ENCODE data around the gene MAN2B1. TPM values are rescaled to one million over a fixed set of nuclear protein-coding genes. Genes with fewer than 3 reads are reported as not detected.

The MAN2B1 gene
- total RNA-seq, 1 donor from 2014 or later: 36.3 TPM

DNA sequence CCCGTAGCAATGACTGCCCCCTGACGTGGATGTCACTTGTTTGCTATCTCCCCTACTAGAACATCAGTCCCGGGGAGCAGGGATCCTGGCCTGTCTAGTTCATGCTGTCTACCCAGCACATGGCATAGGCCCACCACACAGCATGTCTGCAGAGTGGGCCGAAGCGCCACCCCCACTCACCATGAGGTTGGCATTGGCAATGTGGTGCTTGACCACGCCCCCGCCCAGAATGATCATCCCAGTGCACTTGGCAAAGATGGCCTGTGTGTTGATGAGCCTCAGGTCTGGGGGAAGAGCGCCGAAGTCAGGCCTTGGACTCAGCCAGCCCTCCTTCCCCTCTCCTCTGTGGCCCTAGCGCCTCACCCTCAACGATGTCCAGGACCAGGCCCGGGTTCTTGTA lies 10.4 kb upstream of the MAN2B1 start:
- Histone ChIP-seq H3K27ac (no peak overlapping the region), H3K4me1 (peaks cover 0 to 9% of the 10 kb centered on the region in 2 donors), H3K9me3 (no peaks in the 10 kb centered on the region), H3K27me3 (no peaks in the 10 kb centered on the region), H3K36me3 (peaks cover 55 to 76% of the 10 kb centered on the region in 2 donors), H3K4me3 (no peak overlapping the region)
- intact Hi-C loops (cut with DNase I): loop anchor here (2.0 to 10.0 kb wide), 2 partner anchors 170 to 622 kb away; partner anchors contain the start of gene ZNF878
- TF ChIP-seq, protein P1, sequence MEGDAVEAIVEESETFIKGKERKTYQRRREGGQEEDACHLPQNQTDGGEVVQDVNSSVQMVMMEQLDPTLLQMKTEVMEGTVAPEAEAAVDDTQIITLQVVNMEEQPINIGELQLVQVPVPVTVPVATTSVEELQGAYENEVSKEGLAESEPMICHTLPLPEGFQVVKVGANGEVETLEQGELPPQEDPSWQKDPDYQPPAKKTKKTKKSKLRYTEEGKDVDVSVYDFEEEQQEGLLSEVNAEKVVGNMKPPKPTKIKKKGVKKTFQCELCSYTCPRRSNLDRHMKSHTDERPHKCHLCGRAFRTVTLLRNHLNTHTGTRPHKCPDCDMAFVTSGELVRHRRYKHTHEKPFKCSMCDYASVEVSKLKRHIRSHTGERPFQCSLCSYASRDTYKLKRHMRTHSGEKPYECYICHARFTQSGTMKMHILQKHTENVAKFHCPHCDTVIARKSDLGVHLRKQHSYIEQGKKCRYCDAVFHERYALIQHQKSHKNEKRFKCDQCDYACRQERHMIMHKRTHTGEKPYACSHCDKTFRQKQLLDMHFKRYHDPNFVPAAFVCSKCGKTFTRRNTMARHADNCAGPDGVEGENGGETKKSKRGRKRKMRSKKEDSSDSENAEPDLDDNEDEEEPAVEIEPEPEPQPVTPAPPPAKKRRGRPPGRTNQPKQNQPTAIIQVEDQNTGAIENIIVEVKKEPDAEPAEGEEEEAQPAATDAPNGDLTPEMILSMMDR (IDR thresholded peaks at IDR 0.05): no peak
- no peak for DNase-seq (ENCODE audit: low spot score in 2 of 2)

GRCh38 chr19:12676384-12676792 lies 9.8 kb upstream of the MAN2B1 start:
- intact Hi-C loops (cut with DNase I): loop anchor here (2.0 to 10.0 kb wide), 2 partner anchors 170 to 622 kb away; partner anchors contain the start of gene ZNF878

DNA sequence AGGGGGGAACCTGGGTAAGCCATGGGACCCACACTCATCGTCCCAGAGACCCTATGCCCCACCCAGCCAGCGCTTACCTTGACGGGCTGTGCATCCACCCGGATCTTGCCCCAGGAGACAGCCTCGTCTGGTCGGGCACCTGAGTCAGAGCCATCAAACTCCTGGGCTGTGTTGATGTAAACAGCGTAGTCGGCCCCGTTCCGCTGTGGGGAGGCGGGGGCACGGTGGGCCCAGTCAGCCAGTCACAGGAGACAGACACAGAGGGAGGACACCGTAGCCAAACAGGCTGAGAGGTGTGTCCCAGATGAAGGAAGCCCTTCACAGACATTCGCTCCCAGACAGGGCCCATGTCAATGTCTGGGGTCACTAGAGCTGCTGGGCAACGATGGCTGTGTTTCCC lies 9.4 kb upstream of the MAN2B1 start:
- H3K36me3 ChIP-seq: peaks cover 55 to 76% of the 10 kb centered on the region in 2 donors
- DNase-seq (ENCODE audit: low spot score in 2 of 2): no peak
- H3K4me3 ChIP-seq: no peak overlapping the region
- TF ChIP-seq, protein P1 (IDR thresholded peaks at IDR 0.05): no peak
- intact Hi-C loops (cut with DNase I): loop anchor here (2.0 to 10.0 kb wide), 2 partner anchors 171 to 621 kb away; partner anchors contain the start of gene ZNF878
- H3K9me3 ChIP-seq: no peaks in the 10 kb centered on the region
- H3K27me3 ChIP-seq: no peaks in the 10 kb centered on the region
- H3K27ac ChIP-seq: no peak overlapping the region
- peaks cover 0 to 9% of the 10 kb centered on the region in 2 donors for H3K4me1 ChIP-seq

More at GRCh38 chr19:12676384-12676792, 9.8 kb upstream of the MAN2B1 start:
- DNase-seq (ENCODE audit: low spot score in 2 of 2): peak in 1 of 2 donors; percentile 85
- no peaks in the 10 kb centered on the region for H3K9me3 ChIP-seq
- H3K4me1 ChIP-seq: peaks cover 0 to 9% of the 10 kb centered on the region in 2 donors
- peaks cover 55 to 76% of the 10 kb centered on the region in 2 donors for H3K36me3 ChIP-seq
- H3K4me3 ChIP-seq: no peak overlapping the region
- no peak overlapping the region for H3K27ac ChIP-seq
- TF ChIP-seq, protein P1 (IDR thresholded peaks at IDR 0.05): peak; percentile 68 to 82 (median 78)
- H3K27me3 ChIP-seq: no peaks in the 10 kb centered on the region

- H3K4me1 ChIP-seq: peaks cover 2 to 7% of the 10 kb centered on the region in 2 donors
- H3K27me3 ChIP-seq: no peaks in the 10 kb centered on the region
- no peaks in the 10 kb centered on the region for H3K9me3 ChIP-seq
- H3K36me3 ChIP-seq: peaks cover 55 to 76% of the 10 kb centered on the region in 2 donors
- TF ChIP-seq, protein P1 (IDR thresholded peaks at IDR 0.05): no peak
- no peak overlapping the region for H3K4me3 ChIP-seq
- H3K27ac ChIP-seq: no peak overlapping the region
- intact Hi-C loops (cut with DNase I): loop anchor here (10.0 kb wide), 1 partner anchor 621 kb away; the partner anchor contains the start of gene ZNF878
- DNase-seq (ENCODE audit: low spot score in 2 of 2): no peak
These were observed 8.9 kb upstream of the MAN2B1 start for GRCh38 chr19:12675399-12675798.

DNA sequence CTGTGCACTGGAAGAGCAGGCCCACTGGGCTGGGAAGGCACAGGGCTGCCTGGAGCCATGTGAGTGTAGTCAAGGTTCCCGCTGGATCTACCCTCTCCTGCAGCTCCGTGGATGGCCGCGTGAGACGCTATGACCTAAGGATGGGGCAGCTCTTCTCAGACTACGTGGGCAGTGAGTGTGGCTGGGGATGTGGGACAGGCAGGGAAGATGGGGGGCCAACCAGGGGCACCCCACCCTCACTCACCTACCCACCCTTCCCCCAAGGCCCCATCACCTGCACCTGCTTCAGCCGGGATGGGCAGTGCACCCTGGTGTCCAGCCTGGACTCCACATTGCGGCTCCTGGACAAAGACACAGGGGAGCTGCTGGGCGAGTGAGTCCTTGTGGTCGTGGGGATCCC lies 6.2 kb upstream of the MAN2B1 start:
- Histone ChIP-seq H3K4me1 (peaks cover 12 to 19% of the 10 kb centered on the region in 2 donors), H3K36me3 (peaks cover 37 to 52% of the 10 kb centered on the region in 2 donors), H3K4me3 (no peak overlapping the region), H3K27ac (no peak overlapping the region), H3K27me3 (no peaks in the 10 kb centered on the region), H3K9me3 (no peaks in the 10 kb centered on the region)
- DNase-seq (ENCODE audit: low spot score in 2 of 2): no peak
- intact Hi-C loops (cut with DNase I): loop anchor here (10.0 kb wide), 1 partner anchor 618 kb away; the partner anchor contains the start of gene ZNF878
- TF ChIP-seq, protein P1 (IDR thresholded peaks at IDR 0.05): no peak
